H9 (cell line): Measurements from ENCODE around the gene NEK6. TPM values are rescaled to one million over a fixed set of nuclear protein-coding genes. Genes with fewer than 3 reads are reported as not detected.
A peak's percentile ranks its signal among the peaks of the same experiment; 100 is the strongest.

Experiments used
- DNase-seq: peaks from one replicate; pipeline ENCODE4 v3.0.0-alpha.2; 2017
- H2AFZ ChIP-seq: one replicate; pipeline ENCODE4 v1.6.1; 2013; ENCODE audit warnings: mild to moderate bottlenecking, low read length, control low read depth, moderate library complexity
- H2AK5ac ChIP-seq: 2 replicates; pipeline ENCODE4 v1.6.1; 2013; ENCODE audit warnings: low read length, control low read depth, mixed read lengths; ENCODE audit not compliant: insufficient read length
- H2BK120ac ChIP-seq: one replicate; pipeline ENCODE4 v1.6.1; 2013; ENCODE audit warnings: low read depth, mild to moderate bottlenecking, low read length, control low read depth, inconsistent platforms; ENCODE audit not compliant: poor library complexity, severe bottlenecking
- H2BK12ac ChIP-seq: 2 replicates; pipeline ENCODE4 v1.6.1; 2013; ENCODE audit warnings: low read length, control low read depth, mixed read lengths, low read depth; ENCODE audit not compliant: insufficient read length
- H2BK15ac ChIP-seq: 2 replicates; pipeline ENCODE4 v1.6.1; 2013; ENCODE audit warnings: low read depth, low read length, control low read depth
- H2BK20ac ChIP-seq: one replicate; pipeline ENCODE4 v1.6.1; 2013; ENCODE audit warnings: low read depth, mild to moderate bottlenecking, low read length, control low read depth, inconsistent platforms; ENCODE audit not compliant: poor library complexity, severe bottlenecking
- H2BK5ac ChIP-seq: 2 replicates; pipeline ENCODE4 v1.6.1; 2013; ENCODE audit warnings: low read length, control low read depth, mixed read lengths; ENCODE audit not compliant: insufficient read length
- H3K14ac ChIP-seq: 2 replicates; pipeline ENCODE4 v1.6.1; 2013; ENCODE audit warnings: low read length, control low read depth; ENCODE audit not compliant: insufficient read depth
- H3K18ac ChIP-seq: 2 replicates; pipeline ENCODE4 v1.6.1; 2013; ENCODE audit warnings: low read depth, mild to moderate bottlenecking, mixed read lengths, low read length, control low read depth; ENCODE audit not compliant: insufficient read length
- H3K23ac ChIP-seq: 2 replicates; pipeline ENCODE4 v1.6.1; 2013; ENCODE audit warnings: low read length, control low read depth, mixed read lengths, low read depth; ENCODE audit not compliant: insufficient read length
- H3K23me2 ChIP-seq: 2 replicates; pipeline ENCODE4 v1.6.1; 2013; ENCODE audit warnings: low read depth, mild to moderate bottlenecking, mixed read lengths, low read length, control low read depth; ENCODE audit not compliant: insufficient read length, poor library complexity, severe bottlenecking
- H3K27ac ChIP-seq: 2 replicates; pipeline ENCODE4 v1.5.1; 2013; ENCODE audit warnings: low read length, control low read depth, mixed read lengths, low read depth; ENCODE audit not compliant: insufficient read length
- H3K27me3 ChIP-seq: 2 replicates; pipeline ENCODE4 v1.6.1; 2013; ENCODE audit warnings: low read length, control low read depth, inconsistent platforms; ENCODE audit not compliant: insufficient read depth
- H3K4ac ChIP-seq: 2 replicates; pipeline ENCODE4 v1.6.1; 2013; ENCODE audit warnings: low read depth, mild to moderate bottlenecking, control low read depth, inconsistent platforms, low read length, moderate library complexity
- H3K4me1 ChIP-seq: 2 replicates; pipeline ENCODE4 v1.6.1; 2013; ENCODE audit warnings: low read length, control low read depth, inconsistent platforms; ENCODE audit not compliant: insufficient read depth
- H3K4me2 ChIP-seq: 2 replicates; pipeline ENCODE4 v1.6.1; 2013; ENCODE audit warnings: low read length, control low read depth, mixed read lengths; ENCODE audit not compliant: insufficient read length, insufficient read depth
- H3K56ac ChIP-seq: 2 replicates; pipeline ENCODE4 v1.6.1; 2013; ENCODE audit warnings: low read depth, mild to moderate bottlenecking, mixed read lengths, low read length, control low read depth; ENCODE audit not compliant: insufficient read length
- H3K79me1 ChIP-seq: 2 replicates; pipeline ENCODE4 v1.6.1; 2013; ENCODE audit warnings: low read depth, mild to moderate bottlenecking, moderate library complexity, low read length, control low read depth, inconsistent platforms; ENCODE audit not compliant: insufficient read depth, poor library complexity, severe bottlenecking
- H3K79me2 ChIP-seq: 2 replicates; pipeline ENCODE4 v1.6.1; 2013; ENCODE audit warnings: low read length, control low read depth, inconsistent platforms; ENCODE audit not compliant: insufficient read depth
- H3K9ac ChIP-seq: 2 replicates; pipeline ENCODE4 v1.6.1; 2013; ENCODE audit warnings: low read length, control low read depth, mixed read lengths; ENCODE audit not compliant: insufficient read length; ENCODE audit errors: extremely low read depth
- H3K9me3 ChIP-seq: one replicate; pipeline ENCODE4 v1.6.1; 2013; ENCODE audit warnings: low read depth, low read length, inconsistent platforms; ENCODE audit not compliant: control insufficient read depth
- H3T11ph ChIP-seq: one replicate; pipeline ENCODE4 v1.6.1; 2013; ENCODE audit warnings: mild to moderate bottlenecking, low read length, control low read depth, inconsistent platforms
- H4K20me1 ChIP-seq: one replicate; pipeline ENCODE4 v1.6.1; 2013; ENCODE audit not compliant: control insufficient read depth, insufficient read length, insufficient read depth
- H4K5ac ChIP-seq: 2 replicates; pipeline ENCODE4 v1.6.1; 2013; ENCODE audit warnings: low read depth, mild to moderate bottlenecking, mixed read lengths, low read length, control low read depth; ENCODE audit not compliant: insufficient read length
- H4K8ac ChIP-seq: replicated peaks from 2 replicates; pipeline ENCODE4 v1.6.1; 2013; ENCODE audit warnings: low read length, control low read depth, mixed read lengths, low read depth; ENCODE audit not compliant: insufficient read length
- H4K91ac ChIP-seq: 2 replicates; pipeline ENCODE4 v1.6.1; 2013; ENCODE audit warnings: low read depth, mild to moderate bottlenecking, moderate library complexity, mixed read lengths, low read length, control low read depth; ENCODE audit not compliant: insufficient read length
- H3K27ac Mint-ChIP-seq, 3 experiments: 2 replicates in 2 of 3; 3 replicates in 1 of 3; pipeline ENCODE4 v1.8.0; 2020 to 2021; ENCODE audit warnings: mixed read lengths in 3 of 3, mild to moderate bottlenecking in 1 of 3, moderate library complexity in 1 of 3
- H3K27me3 Mint-ChIP-seq: 2 replicates; pipeline ENCODE4 v1.8.0; 2021; ENCODE audit warnings: low read depth, mild to moderate bottlenecking, moderate library complexity, mixed read lengths
- H3K36me3 Mint-ChIP-seq, 3 experiments: 2 replicates in 2 of 3; 3 replicates in 1 of 3; pipeline ENCODE4 v1.8.0; 2020 to 2021; ENCODE audit warnings: low read depth in 3 of 3, mixed read lengths in 3 of 3; ENCODE audit not compliant: insufficient read depth in 1 of 3
- H3K4me1 Mint-ChIP-seq, 2 experiments: 2 replicates each; pipeline ENCODE4 v1.8.0; 2020; ENCODE audit warnings: mixed read lengths in 2 of 2
- H3K4me3 Mint-ChIP-seq, 2 experiments: 2 replicates in 1 of 2; 3 replicates in 1 of 2; pipeline ENCODE4 v1.8.0; 2020 to 2021; ENCODE audit warnings: mild to moderate bottlenecking in 2 of 2, mixed read lengths in 2 of 2, moderate library complexity in 1 of 2
- H3K9me3 Mint-ChIP-seq, 2 experiments: 2 replicates in 1 of 2; 3 replicates in 1 of 2; pipeline ENCODE4 v1.8.0; 2020; ENCODE audit warnings: mild to moderate bottlenecking in 2 of 2, mixed read lengths in 2 of 2, moderate library complexity in 1 of 2
- CTCF ChIP-seq: fragments of 200-600 bp; sonication (generic); conservative IDR thresholded peaks from 3 replicates; pipeline ENCODE4 v1.8.0; 2021; ENCODE audit warnings: antibody characterized with exemption, mild to moderate bottlenecking
- WGBS: extraction: QIAGEN DNeasy Blood & Tissue Kit; methylation state at CpG from one replicate; pipeline ENCODE4 v1.1.7; 2013; ENCODE audit warnings: missing lambda C conversion rate, low lambda C conversion rate, mixed read lengths; ENCODE audit not compliant: insufficient read length; ENCODE audit errors: extremely low coverage; 5-methylcytosine and 5-hydroxymethylcytosine counted together
- total RNA-seq: library from RNA; stranded (reverse); gene quantifications from 2 replicates; pipeline ENCODE4 v1.2.1, GENCODE V29; 2021

Gene NEK6
- total RNA-seq, 1 experiment from 2014 or later = 14.3 TPM

- H3K9ac ChIP-seq = no peak overlapping the region
- no peak overlapping the region for H2BK12ac ChIP-seq
- no peak overlapping the region for H3T11ph ChIP-seq
- peaks cover 21% of the 10 kb centered on the region; the same call in 1 of the 2 replicates for H3K79me2 ChIP-seq
- Mint-ChIP-seq H3K27ac (peak overlapping the region; percentile 37 to 57 (median 52); a peak in 5 of 7 replicates), H3K4me3 (no peak overlapping the region; a peak in 1 of 5 replicates), H3K9me3 (no peaks in the 10 kb centered on the region), H3K4me1 (peaks cover 37 to 45% of the 10 kb centered on the region in 2 experiments), H3K36me3 (peaks cover 0 to 6% (median 5%) of the 10 kb centered on the region in 3 experiments; a peak in 4 of 7 replicates), H3K27me3 (no peaks in the 10 kb centered on the region)
- no peak overlapping the region for H3K4ac ChIP-seq
- no peak for TF ChIP-seq CTCF
- no peak overlapping the region for H2BK15ac ChIP-seq
- peaks cover 4% of the 10 kb centered on the region; the same call in 1 of the 2 replicates for H3K4me1 ChIP-seq
- no peak overlapping the region for H2AK5ac ChIP-seq
- no peak overlapping the region for H4K5ac ChIP-seq
- H3K14ac ChIP-seq = no peak overlapping the region
- H2BK120ac ChIP-seq = no peak overlapping the region
- H3K4me2 ChIP-seq = no peak overlapping the region
- no peak overlapping the region for H4K8ac ChIP-seq
- H4K91ac ChIP-seq = no peak overlapping the region
- no peak overlapping the region for H3K18ac ChIP-seq
- H2AFZ ChIP-seq = no peak overlapping the region
- no peaks in the 10 kb centered on the region for H3K9me3 ChIP-seq
- H3K23me2 ChIP-seq = no peaks in the 10 kb centered on the region
- no peak overlapping the region for H2BK20ac ChIP-seq
- H3K56ac ChIP-seq = no peak overlapping the region
- no peak overlapping the region for H3K27ac ChIP-seq
- no peaks in the 10 kb centered on the region for H4K20me1 ChIP-seq
- no peak overlapping the region for H3K23ac ChIP-seq
- DNase-seq = no peak
- H3K79me1 ChIP-seq = peaks cover 6% of the 10 kb centered on the region
- no peaks in the 10 kb centered on the region for H3K27me3 ChIP-seq
- no peak overlapping the region for H2BK5ac ChIP-seq
- WGBS = no CpG with 5 or more reads among the region's 12 CpGs
Measured at GRCh38 chr9:124392254-124392870, 134.6 kb downstream of the NEK6 start.
